Measurements from ENCODE around the gene SLC22A7. TPM values are rescaled to one million over a fixed set of nuclear protein-coding genes. Genes with fewer than 3 reads are reported as not detected.
"Not testable (repeated sequence)": the region's sequence is repeated elsewhere in the genome, so short reads cannot be mapped to it uniquely, and the experiment has no call there.

SLC22A7 gene
- total RNA-seq, 2 donors from 2014 or later, result not detected

- no peaks in the 10 kb centered on the region for H3K9me3 Mint-ChIP-seq
- H3K36me3 Mint-ChIP-seq, result no peaks in the 10 kb centered on the region
- no peak overlapping the region for H3K27ac Mint-ChIP-seq
- ATAC-seq, result no peak
- no peak for DNase-seq (ENCODE audit: low spot score in 2 of 2)
Observed at GRCh38 chr6:43290339-43290904, 7.6 kb upstream of the SLC22A7 start.

- Mint-ChIP-seq H3K36me3 (no peaks in the 10 kb centered on the region), H3K27ac (no peak overlapping the region), H3K9me3 (no peaks in the 10 kb centered on the region)
- no peak for DNase-seq (ENCODE audit: low spot score in 2 of 2)
- ATAC-seq, result no peak
Observed at GRCh38 chr6:43290905-43291355, 7.1 kb upstream of the SLC22A7 start.

- H3K9me3 Mint-ChIP-seq, result no peaks in the 10 kb centered on the region
- no peak for ATAC-seq
Observed at GRCh38 chr6:43291708-43292107, 6.4 kb upstream of the SLC22A7 start.

DNA sequence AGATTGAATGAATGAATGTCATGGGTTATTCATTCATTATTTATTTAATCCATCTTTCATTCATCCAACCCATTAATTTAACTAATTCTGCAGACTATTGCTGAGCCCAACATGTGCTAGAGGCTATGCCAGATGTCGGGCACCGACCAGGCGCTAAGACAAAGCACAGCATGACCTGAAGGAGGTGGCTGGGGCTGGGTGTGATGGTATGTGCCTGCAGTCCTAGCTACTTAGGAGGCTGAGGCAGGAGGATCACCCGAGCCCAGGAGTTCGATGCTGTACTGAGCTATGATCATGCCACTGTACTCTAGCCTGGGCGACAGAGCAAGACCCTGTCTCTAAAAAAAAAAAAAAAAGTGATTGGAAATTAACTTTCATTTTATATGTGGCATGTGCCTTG, 5.7 kb upstream of the SLC22A7 start:
- no peak for DNase-seq (ENCODE audit: low spot score in 2 of 2)
- H3K36me3 Mint-ChIP-seq, result no peaks in the 10 kb centered on the region
- ATAC-seq, result no peak
- no peaks in the 10 kb centered on the region for H3K9me3 Mint-ChIP-seq
- no peak overlapping the region for H3K27ac Mint-ChIP-seq

More at GRCh38 chr6:43291708-43292107, 6.4 kb upstream of the SLC22A7 start:
- no peak for DNase-seq (ENCODE audit: low spot score in 2 of 2)
- no peaks in the 10 kb centered on the region for H3K36me3 Mint-ChIP-seq
- H3K27ac Mint-ChIP-seq, result no peak overlapping the region

GRCh38 chr6:43292763-43293318, 5.2 kb upstream of the SLC22A7 start:
- Mint-ChIP-seq H3K9me3 (no peaks in the 10 kb centered on the region), H3K27ac (no peak overlapping the region), H3K36me3 (no peaks in the 10 kb centered on the region)
- DNase-seq (ENCODE audit: low spot score in 2 of 2) (no peak), ATAC-seq (no peak)

DNA sequence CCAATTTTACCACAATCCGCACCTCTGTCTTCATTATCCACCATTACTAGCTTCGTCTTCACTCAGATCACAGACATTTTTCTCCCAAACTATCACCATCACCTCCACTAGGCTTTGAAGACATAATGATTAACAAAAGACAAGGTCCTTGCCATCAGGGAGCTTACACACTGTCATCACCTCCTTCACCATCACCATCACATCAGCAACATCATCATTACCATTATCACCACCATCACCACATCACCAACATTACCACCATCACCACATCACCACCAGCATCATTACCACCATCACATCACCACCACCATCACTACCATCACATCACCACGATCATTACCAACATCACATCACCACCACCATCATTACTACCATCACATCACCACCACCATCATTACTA, 4.4 kb upstream of the SLC22A7 start:
- no peak for DNase-seq (ENCODE audit: low spot score in 2 of 2)
- Mint-ChIP-seq H3K27ac (no peak overlapping the region), H3K9me3 (no peaks in the 10 kb centered on the region), H3K36me3 (no peaks in the 10 kb centered on the region)
- ATAC-seq, result no peak

- DNase-seq (ENCODE audit: low spot score in 2 of 2), result no peak
- Mint-ChIP-seq H3K9me3 (no peaks in the 10 kb centered on the region), H3K27ac (no peak overlapping the region), H3K36me3 (no peaks in the 10 kb centered on the region)
- peak in 1 of 2 donors; percentile 52 for ATAC-seq
Observed at GRCh38 chr6:43294536-43294935, 3.5 kb upstream of the SLC22A7 start.

DNA sequence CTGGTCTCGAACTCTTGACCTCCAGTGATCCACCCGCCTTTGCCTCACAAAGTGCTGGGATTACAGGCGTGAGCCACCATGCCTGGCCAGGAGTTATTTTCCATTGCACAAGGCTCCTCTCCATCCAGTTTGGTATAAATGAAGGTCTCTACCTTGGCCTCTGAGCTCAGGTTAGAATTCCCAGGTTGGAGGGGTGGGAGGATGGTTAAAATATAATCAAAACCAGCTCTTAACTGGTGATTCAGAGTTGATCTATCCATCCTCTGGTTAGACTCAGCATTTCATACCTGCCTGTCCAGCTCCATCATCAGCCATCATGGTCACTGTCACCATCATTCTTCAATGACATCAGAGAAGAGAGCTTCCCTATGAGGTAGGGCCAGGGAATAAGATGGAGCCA, 2.6 kb upstream of the SLC22A7 start:
- Mint-ChIP-seq H3K36me3 (no peaks in the 10 kb centered on the region), H3K9me3 (no peaks in the 10 kb centered on the region), H3K27ac (no peak overlapping the region)
- peak in 1 of 2 donors; percentile 9 for DNase-seq (ENCODE audit: low spot score in 2 of 2)
- no peak for ATAC-seq

DNA sequence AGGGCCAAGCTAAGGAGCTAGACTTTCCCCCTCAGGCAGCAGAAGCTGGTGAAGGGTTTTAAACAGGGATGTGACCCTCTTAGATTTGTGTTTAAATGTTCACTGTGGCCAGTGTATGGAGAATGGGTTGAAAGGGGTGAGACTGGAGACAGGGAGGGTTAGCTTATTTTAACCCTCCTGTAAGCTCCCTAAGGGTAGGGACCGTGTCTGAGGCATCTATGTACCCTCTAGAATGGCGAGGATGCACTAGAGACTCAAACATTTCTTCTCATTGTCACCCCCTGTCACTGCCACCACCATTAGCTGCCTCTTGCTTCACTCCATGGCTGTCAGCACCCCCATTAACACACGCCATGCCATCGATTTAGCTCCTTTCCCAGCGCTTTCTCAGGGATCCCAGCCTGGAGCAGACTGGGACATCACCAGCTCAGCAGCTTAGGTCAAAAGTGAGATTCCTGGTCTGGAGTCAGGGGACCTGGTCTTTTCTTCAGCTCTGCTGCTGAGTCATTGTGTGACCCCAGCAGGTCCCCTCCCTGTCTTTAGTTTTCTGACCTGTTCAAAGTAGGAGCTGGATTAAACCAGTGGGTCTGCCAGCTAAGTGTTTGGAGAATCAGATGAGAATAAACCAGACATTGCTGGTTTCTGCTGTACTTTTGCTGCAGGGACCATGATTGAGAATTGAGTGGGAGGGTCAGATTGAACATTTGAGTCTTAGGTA, 1.1 kb upstream of the SLC22A7 start:
- ATAC-seq, result no peak

DNA sequence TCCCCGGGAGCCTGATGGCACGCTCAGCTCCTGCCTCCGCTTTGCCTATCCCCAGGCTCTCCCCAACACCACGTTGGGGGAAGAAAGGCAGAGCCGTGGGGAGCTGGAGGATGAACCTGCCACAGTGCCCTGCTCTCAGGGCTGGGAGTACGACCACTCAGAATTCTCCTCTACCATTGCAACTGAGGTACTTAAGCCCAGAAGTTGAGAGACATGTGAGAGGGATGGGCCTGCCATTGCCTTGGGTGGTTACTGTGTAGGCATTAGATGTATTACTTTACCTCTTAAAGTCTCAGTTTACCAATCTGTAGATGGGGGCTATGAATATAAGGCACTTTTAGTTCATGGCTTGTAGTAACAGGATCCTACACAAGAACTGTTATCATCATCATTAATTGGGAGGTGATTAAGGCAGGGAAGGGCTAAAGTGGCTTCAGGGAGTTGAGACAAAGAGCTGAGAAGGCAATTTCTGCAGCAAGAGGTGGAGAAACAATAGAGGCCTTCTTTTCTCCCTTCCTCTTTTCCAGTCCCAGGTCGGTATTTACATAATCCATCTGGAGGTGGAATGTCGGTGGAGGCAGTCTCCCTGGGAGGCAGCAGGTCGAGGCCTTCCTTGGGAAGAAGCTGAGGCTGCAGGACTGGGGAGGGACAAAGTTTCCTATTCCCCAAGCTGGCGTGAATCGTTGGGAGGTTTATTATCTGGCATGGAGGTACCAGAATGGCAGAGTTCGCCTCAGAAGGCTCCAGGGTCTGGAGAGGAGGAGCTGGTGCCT, 691 bp downstream of the SLC22A7 start:
- no peak overlapping the region for H3K27ac Mint-ChIP-seq
- H3K9me3 Mint-ChIP-seq, result no peaks in the 10 kb centered on the region
- ATAC-seq, result no peak
- no peaks in the 10 kb centered on the region for H3K36me3 Mint-ChIP-seq
- DNase-seq (ENCODE audit: low spot score in 2 of 2), result no peak

More for the DNA sequence above, 1.1 kb upstream of the SLC22A7 start:
- Mint-ChIP-seq H3K9me3 (no peaks in the 10 kb centered on the region), H3K36me3 (no peaks in the 10 kb centered on the region), H3K27ac (no peak overlapping the region)
- no peak for DNase-seq (ENCODE audit: low spot score in 2 of 2)

DNA sequence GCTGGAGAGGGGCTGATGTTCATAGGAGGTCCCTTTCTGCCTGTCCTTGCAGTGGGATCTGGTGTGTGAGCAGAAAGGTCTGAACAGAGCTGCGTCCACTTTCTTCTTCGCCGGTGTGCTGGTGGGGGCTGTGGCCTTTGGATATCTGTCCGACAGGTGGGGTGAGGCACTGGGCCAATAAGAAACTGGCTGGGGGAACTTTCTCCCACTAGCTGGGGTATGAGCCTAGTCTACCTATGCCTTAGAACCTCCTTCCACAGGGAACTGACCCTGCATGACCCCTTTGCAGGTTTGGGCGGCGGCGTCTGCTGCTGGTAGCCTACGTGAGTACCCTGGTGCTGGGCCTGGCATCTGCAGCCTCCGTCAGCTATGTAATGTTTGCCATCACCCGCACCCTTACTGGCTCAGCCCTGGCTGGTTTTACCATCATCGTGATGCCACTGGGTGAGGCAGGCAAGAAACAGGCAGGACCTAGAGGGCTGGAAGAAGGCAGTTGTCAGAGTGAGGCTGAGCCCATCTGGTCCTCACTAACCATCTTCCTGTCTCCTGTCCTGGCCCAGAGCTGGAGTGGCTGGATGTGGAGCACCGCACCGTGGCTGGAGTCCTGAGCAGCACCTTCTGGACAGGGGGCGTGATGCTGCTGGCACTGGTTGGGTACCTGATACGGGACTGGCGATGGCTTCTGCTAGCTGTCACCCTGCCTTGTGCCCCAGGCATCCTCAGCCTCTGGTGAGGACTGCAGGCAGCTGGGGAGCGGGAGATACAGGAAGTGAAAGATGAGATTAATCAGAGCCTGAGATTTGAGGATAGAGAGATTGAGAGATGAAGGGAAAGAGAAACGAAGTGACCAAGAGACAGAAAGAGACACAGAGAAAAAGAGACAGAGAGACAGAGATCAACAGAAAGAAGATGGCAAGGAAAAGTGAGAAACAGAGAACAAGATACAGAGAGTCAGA, 1.6 kb downstream of the SLC22A7 start:
- H3K27ac Mint-ChIP-seq, result no peak overlapping the region
- DNase-seq (ENCODE audit: low spot score in 2 of 2), result no peak
- no peaks in the 10 kb centered on the region for H3K9me3 Mint-ChIP-seq
- ATAC-seq, result no peak
- no peaks in the 10 kb centered on the region for H3K36me3 Mint-ChIP-seq

- no peak overlapping the region for H3K27ac Mint-ChIP-seq
- no peak for DNase-seq (ENCODE audit: low spot score in 2 of 2)
- ATAC-seq, result no peak
- no peaks in the 10 kb centered on the region for H3K36me3 Mint-ChIP-seq
- H3K9me3 Mint-ChIP-seq, result no peaks in the 10 kb centered on the region
Observed at GRCh38 chr6:43301081-43301870, 3.2 kb downstream of the SLC22A7 start.

DNA sequence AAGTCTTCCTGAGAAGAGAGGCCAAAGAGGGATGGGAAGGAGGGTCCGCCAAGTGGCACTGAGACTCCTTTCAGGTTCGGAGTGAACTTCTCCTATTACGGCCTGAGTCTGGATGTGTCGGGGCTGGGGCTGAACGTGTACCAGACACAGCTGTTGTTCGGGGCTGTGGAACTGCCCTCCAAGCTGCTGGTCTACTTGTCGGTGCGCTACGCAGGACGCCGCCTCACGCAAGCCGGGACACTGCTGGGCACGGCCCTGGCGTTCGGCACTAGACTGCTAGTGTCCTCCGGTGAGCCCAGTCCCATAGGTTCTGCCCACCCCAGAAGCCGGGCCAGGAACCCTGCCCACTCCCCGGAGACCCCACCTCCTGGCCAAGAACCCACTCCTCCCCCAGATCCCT, 4.1 kb downstream of the SLC22A7 start:
- ATAC-seq, result no peak
- no peak for DNase-seq (ENCODE audit: low spot score in 2 of 2)
- Mint-ChIP-seq H3K9me3 (no peaks in the 10 kb centered on the region), H3K27ac (no peak overlapping the region), H3K36me3 (no peaks in the 10 kb centered on the region)

- not testable (repeated sequence) for H3K9me3 Mint-ChIP-seq; ATAC-seq; DNase-seq (ENCODE audit: low spot score in 2 of 2); H3K27ac Mint-ChIP-seq; H3K36me3 Mint-ChIP-seq
Observed at GRCh38 chr6:43303006-43303405, 4.9 kb downstream of the SLC22A7 start.

- Mint-ChIP-seq H3K27ac (no peak overlapping the region), H3K9me3 (no peaks in the 10 kb centered on the region), H3K36me3 (no peaks in the 10 kb centered on the region)
- DNase-seq (ENCODE audit: low spot score in 2 of 2) (no peak), ATAC-seq (no peak)
Observed at GRCh38 chr6:43303751-43304331, 5.8 kb downstream of the SLC22A7 start.

Measured in activated naive CD4-positive, alpha-beta T cell treated with anti-CD3 and anti-CD28 coated beads, Interleukin-2, amount 50 U/mL, for 72 hours (primary cell).